GM12874 (cell line): ENCODE data around the gene ROBO2.

Source experiments
- CTCF ChIP-seq: IDR thresholded peaks from 2 replicates; pipeline ENCODE4 v1.5.1; 2011; ENCODE audit warnings: low read depth, mild to moderate bottlenecking, control low read depth, low read length, moderate library complexity; ENCODE audit not compliant: insufficient read depth

The ROBO2 gene

GRCh38 chr3:77207753-77208152 lies 167.9 kb downstream of the ROBO2 start:
- no peak for TF ChIP-seq CTCF

GRCh38 chr3:77222701-77223100 lies 182.8 kb downstream of the ROBO2 start:
- TF ChIP-seq CTCF = no peak

- no peak for TF ChIP-seq CTCF
Observed at GRCh38 chr3:77227567-77227966, 187.7 kb downstream of the ROBO2 start.

- TF ChIP-seq CTCF = no peak
Observed at GRCh38 chr3:77232557-77232956, 192.7 kb downstream of the ROBO2 start.

- TF ChIP-seq CTCF = no peak
Observed at GRCh38 chr3:77234004-77234403, 194.1 kb downstream of the ROBO2 start.

GRCh38 chr3:77236118-77236517 lies 196.2 kb downstream of the ROBO2 start:
- TF ChIP-seq CTCF = no peak

- TF ChIP-seq CTCF = no peak
Observed at GRCh38 chr3:77240072-77240650, 200.3 kb downstream of the ROBO2 start.
